H1 (cell line): ENCODE data around the gene HFE. TPM values are rescaled to one million over a fixed set of nuclear protein-coding genes. Genes with fewer than 3 reads are reported as not detected.
A peak's percentile ranks its signal among the peaks of the same experiment; 100 is the strongest.

Source experiments
- CTCF ChIA-PET: fragments of 300-600 bp; sonication (Branson Sonifier 250); formaldehyde crosslinking; loops from one replicate; lab custom pipeline; 2021; ENCODE audit not compliant: partially characterized antibody; lab: Charles Lee
- POLR2A ChIA-PET: fragments of 300-600 bp; sonication (Branson Sonifier 250); formaldehyde crosslinking; loops from one replicate; lab custom pipeline; 2021; ENCODE audit warnings: inconsistent platforms; ENCODE audit not compliant: partially characterized antibody; lab: Charles Lee
- DNase-seq, 2 experiments: peaks; one replicate each; pipeline versions ENCODE4 v3.0.0 to v3.0.0-alpha.2; 2010 to 2022; ENCODE audit warnings: low spot score in 2 of 2, low read depth in 1 of 2, mixed read lengths in 1 of 2
- FAIRE-seq: peaks from 2 replicates; lab custom pipeline; 2011; peaks lifted over from hg19 to GRCh38; lab: Jason Lieb, UNC
- H2AFZ ChIP-seq: 2 replicates; pipeline ENCODE4 v1.8.1; 2012; ENCODE audit warnings: low read length, inconsistent platforms
- H2AK5ac ChIP-seq: 2 replicates; pipeline ENCODE4 v1.6.1; 2013; ENCODE audit warnings: low read depth, low read length
- H2BK120ac ChIP-seq: replicated peaks from 2 replicates; pipeline ENCODE3; 2013; ENCODE audit warnings: low read depth, low read length, inconsistent platforms
- H2BK12ac ChIP-seq: 2 replicates; pipeline ENCODE4 v1.6.1; 2013; ENCODE audit warnings: low read depth, low read length
- H2BK15ac ChIP-seq: 2 replicates; pipeline ENCODE4 v1.6.1; 2013; ENCODE audit warnings: low read length
- H2BK20ac ChIP-seq: 2 replicates; pipeline ENCODE4 v1.6.1; 2013; ENCODE audit warnings: low read length
- H2BK5ac ChIP-seq: 2 replicates; pipeline ENCODE4 v1.6.1; 2013; ENCODE audit warnings: low read depth, low read length
- H3K14ac ChIP-seq: 2 replicates; pipeline ENCODE4 v1.6.1; 2013; ENCODE audit warnings: inconsistent platforms; ENCODE audit not compliant: insufficient read length
- H3K18ac ChIP-seq: 2 replicates; pipeline ENCODE4 v1.6.1; 2013; ENCODE audit warnings: low read length; ENCODE audit errors: extremely low read depth
- H3K23ac ChIP-seq: 2 replicates; pipeline ENCODE4 v1.6.1; 2013; ENCODE audit warnings: inconsistent platforms; ENCODE audit not compliant: insufficient read length
- H3K23me2 ChIP-seq: 2 replicates; pipeline ENCODE4 v1.6.1; 2013; ENCODE audit warnings: low read depth, low read length
- H3K27ac ChIP-seq: 2 replicates; pipeline ENCODE4 v1.6.1; 2011; ENCODE audit warnings: low read depth, low read length, inconsistent platforms
- H3K27me3 ChIP-seq, 4 experiments: replicated peaks in 1 of 4; 1 replicate in 1 of 4; 2 replicates in 3 of 4; pipeline versions ENCODE4 v1.6.1 to v1.8.1; 2011 to 2013; ENCODE audit warnings: low read length in 3 of 4, mild to moderate bottlenecking in 3 of 4, inconsistent platforms in 2 of 4, mixed read lengths in 2 of 4, moderate library complexity in 1 of 4; ENCODE audit not compliant: control insufficient read depth in 3 of 4, insufficient read depth in 3 of 4; ENCODE audit errors: extremely low read depth in 1 of 4
- H3K36me3 ChIP-seq, 4 experiments: 2 replicates each; pipeline versions ENCODE4 v1.6.1 to v1.8.1; 2011 to 2013; ENCODE audit warnings: mild to moderate bottlenecking in 4 of 4, low read length in 3 of 4, moderate library complexity in 2 of 4, control low read depth in 1 of 4, inconsistent platforms in 1 of 4; ENCODE audit not compliant: insufficient read depth in 4 of 4, control insufficient read depth in 2 of 4
- H3K4ac ChIP-seq: replicated peaks from 2 replicates; pipeline ENCODE3; 2013; ENCODE audit warnings: low read length, low read depth, mixed read lengths, inconsistent platforms; ENCODE audit not compliant: insufficient read length
- H3K4me1 ChIP-seq, 4 experiments: replicated peaks in 1 of 4; 1 replicate in 1 of 4; 2 replicates in 3 of 4; pipeline versions ENCODE4 v1.6.1 to v1.8.1; 2011 to 2013; ENCODE audit warnings: low read length in 3 of 4, inconsistent platforms in 2 of 4, mixed read lengths in 1 of 4; ENCODE audit not compliant: insufficient read depth in 4 of 4, control insufficient read depth in 3 of 4
- H3K4me2 ChIP-seq, 2 experiments: 2 replicates each; pipeline versions ENCODE4 v1.6.1 to v1.8.1; 2011 to 2013; ENCODE audit warnings: low read depth in 2 of 2, low read length in 2 of 2, control low read depth in 1 of 2, inconsistent platforms in 1 of 2, mild to moderate bottlenecking in 1 of 2; ENCODE audit not compliant: insufficient read depth in 1 of 2
- H3K4me3 ChIP-seq, 4 experiments: fragments of 200-600, 300-600 bp in 1 of 4; sonication (generic), shearing (Covaris generic), sonication (Bioruptor Twin) in 1 of 4; 2 replicates each; pipeline versions ENCODE4 v1.5.1 to v1.8.1; 2011 to 2016; ENCODE audit warnings: low read length in 4 of 4, low read depth in 3 of 4, control low read depth in 2 of 4, inconsistent platforms in 2 of 4, mild to moderate bottlenecking in 2 of 4, mixed read lengths in 1 of 4, moderate library complexity in 1 of 4; ENCODE audit not compliant: insufficient read depth in 2 of 4; ENCODE audit errors: extremely low read depth in 1 of 4
- H3K56ac ChIP-seq: replicated peaks from 2 replicates; pipeline ENCODE3; 2013; ENCODE audit warnings: low read depth, mild to moderate bottlenecking, mixed read lengths, low read length, inconsistent platforms; ENCODE audit not compliant: insufficient read length
- H3K79me1 ChIP-seq: 2 replicates; pipeline ENCODE4 v1.6.1; 2013; ENCODE audit warnings: low read depth, low read length, control low read depth
- H3K79me2 ChIP-seq, 2 experiments: 2 replicates each; pipeline versions ENCODE4 v1.6.1 to v1.8.1; 2012 to 2013; ENCODE audit warnings: low read length in 2 of 2, mild to moderate bottlenecking in 2 of 2, inconsistent platforms in 1 of 2; ENCODE audit not compliant: insufficient read depth in 2 of 2, control insufficient read depth in 1 of 2
- H3K9ac ChIP-seq, 4 experiments: replicated peaks in 1 of 4; 1 replicate in 1 of 4; 2 replicates in 3 of 4; pipeline versions ENCODE4 v1.6.1 to v1.8.1; 2011 to 2013; ENCODE audit warnings: low read depth in 3 of 4, low read length in 3 of 4, control low read depth in 2 of 4, mild to moderate bottlenecking in 2 of 4, moderate library complexity in 2 of 4, inconsistent platforms in 1 of 4; ENCODE audit errors: extremely low read depth in 1 of 4
- H3K9me3 ChIP-seq, 2 experiments: 2 replicates each; pipeline versions ENCODE4 v1.6.1 to v1.8.1; 2012 to 2013; ENCODE audit warnings: mild to moderate bottlenecking in 2 of 2, moderate library complexity in 2 of 2, control low read depth in 1 of 2, inconsistent platforms in 1 of 2, low read depth in 1 of 2, low read length in 1 of 2, mixed read lengths in 1 of 2; ENCODE audit not compliant: insufficient read depth in 2 of 2
- H4K20me1 ChIP-seq, 2 experiments: replicated peaks in 1 of 2; 2 replicates each; pipeline versions ENCODE3 to v1.8.1; 2011 to 2013; ENCODE audit warnings: inconsistent platforms in 2 of 2, low read length in 2 of 2, mild to moderate bottlenecking in 1 of 2; ENCODE audit not compliant: insufficient read depth in 2 of 2, control insufficient read depth in 1 of 2
- H4K5ac ChIP-seq: 2 replicates; pipeline ENCODE4 v1.6.1; 2013; ENCODE audit warnings: low read length, low read depth, mixed read lengths, inconsistent platforms; ENCODE audit not compliant: insufficient read length
- H4K8ac ChIP-seq: 2 replicates; pipeline ENCODE4 v1.8.0; 2013; ENCODE audit warnings: mild to moderate bottlenecking, moderate library complexity, low read length, inconsistent platforms; ENCODE audit not compliant: insufficient read depth; ENCODE audit errors: extremely low read depth
- H4K91ac ChIP-seq: replicated peaks from 2 replicates; pipeline ENCODE3; 2013; ENCODE audit warnings: low read length, mixed read lengths, inconsistent platforms; ENCODE audit not compliant: insufficient read length
- BACH1 ChIP-seq: IDR thresholded peaks from 2 replicates; pipeline ENCODE4 v1.6.1; 2012; ENCODE audit warnings: low read length, improper control_type of control experiment
- CTCF ChIP-seq, 3 experiments: IDR thresholded peaks; 1 replicate in 2 of 3; 2 replicates in 1 of 3; pipeline versions ENCODE4 v1.5.1 to v1.6.1; 2011; ENCODE audit warnings: low read length in 3 of 3, mild to moderate bottlenecking in 3 of 3, inconsistent platforms in 2 of 3, low read depth in 1 of 3, moderate library complexity in 1 of 3; ENCODE audit not compliant: insufficient read depth in 1 of 3; ENCODE audit errors: control extremely low read depth in 1 of 3
- MAFK ChIP-seq: IDR thresholded peaks from 2 replicates; pipeline ENCODE4 v1.6.1; 2012; ENCODE audit warnings: low read depth, mild to moderate bottlenecking, improper control_type of control experiment, low read length
- NRF1 ChIP-seq: IDR thresholded peaks from 2 replicates; pipeline ENCODE4 v1.6.1; 2011; ENCODE audit warnings: mild to moderate bottlenecking, low read depth, low read length, improper control_type of control experiment
- RAD21 ChIP-seq, 2 experiments: IDR thresholded peaks in 1 of 2; conservative IDR thresholded peaks in 1 of 2; 2 replicates each; pipeline ENCODE4 v1.6.1; 2011; ENCODE audit warnings: low read depth in 2 of 2, low read length in 2 of 2, improper control_type of control experiment in 1 of 2, inconsistent platforms in 1 of 2, mild to moderate bottlenecking in 1 of 2, moderate library complexity in 1 of 2
- RFX5 ChIP-seq: IDR thresholded peaks from 2 replicates; pipeline ENCODE4 v1.6.1; 2011; ENCODE audit warnings: low read depth, low read length, improper control_type of control experiment, borderline replicate concordance
- RNF2 ChIP-seq: fragments of 200-900, 300-1000 bp; sonication (generic); IDR thresholded peaks from 2 replicates; pipeline ENCODE4 v1.7.1; 2016; ENCODE audit warnings: borderline replicate concordance, low read depth, mild to moderate bottlenecking, antibody characterized with exemption, low read length; ENCODE audit not compliant: poor library complexity, severe bottlenecking; ENCODE audit errors: missing control alignments
- SIX5 ChIP-seq: IDR thresholded peaks from 2 replicates; pipeline ENCODE4 v1.6.1; 2011; ENCODE audit warnings: mild to moderate bottlenecking, low read depth, low read length
- TBP ChIP-seq: IDR thresholded peaks from 2 replicates; pipeline ENCODE4 v1.6.1; 2011; ENCODE audit warnings: low read depth, low read length, improper control_type of control experiment
- YY1 ChIP-seq: IDR thresholded peaks from 2 replicates; pipeline ENCODE4 v1.6.1; 2011; ENCODE audit warnings: low read depth, mild to moderate bottlenecking, low read length
- WGBS, 2 experiments: shearing (Covaris generic) in 1 of 2; methylation state at CpG; one replicate each; pipeline versions ENCODE4 v1.1.6 to v1.1.7; 2013 to 2015; ENCODE audit warnings: low lambda C conversion rate in 2 of 2, mixed read lengths in 2 of 2, inconsistent platforms in 1 of 2, low coverage in 1 of 2, missing lambda C conversion rate in 1 of 2; ENCODE audit not compliant: insufficient replicate concordance in 2 of 2, insufficient coverage in 1 of 2, insufficient read length in 1 of 2; ENCODE audit errors: extremely low coverage in 1 of 2, missing lambda C conversion rate in 1 of 2; 5-methylcytosine and 5-hydroxymethylcytosine counted together
- polyA plus RNA-seq, 7 experiments: library from polyadenylated mRNA; depleted of rRNA in 3 of 7; stranded (reverse) in 5 of 7; unstranded in 2 of 7; fragments of >200 nt in 5 of 7; fragments of 200-250 nt in 2 of 7; gene quantifications; 1 replicate in 5 of 7; 2 replicates in 1 of 7; 4 replicates in 1 of 7; pipeline versions ENCODE4 v1.2.1 to v1.2.3, GENCODE V29; 2011 to 2013; ENCODE audit warnings: missing spikeins in 2 of 7, mixed read lengths in 2 of 7
- total RNA-seq: library from RNA; stranded (reverse); fragmentation: NEBNext Ultra II Directional; extraction: Animal tissue kit (Norgen Biotek cat#: 25700); gene quantifications from 2 replicates; pipeline ENCODE4 v1.2.1, GENCODE V29; 2021

The HFE gene
- total and polyA plus RNA-seq, 2 of the 8 experiments (the other 6 are each of a cell fraction or from before 2014, with no cell fraction given) = 1.6 to 2.0 TPM

- WGBS, 2 experiments = 11% methylated on average over 4 of the region's 4 CpGs; no CpG with 5 or more reads in 1 of the 2 experiments
- H3K4me3 ChIP-seq = no peak overlapping the region
- H2AFZ ChIP-seq = no peak overlapping the region
Observed at GRCh38 chr6:26065952-26066380, 21.3 kb upstream of the HFE start.

More at GRCh38 chr6:26065952-26066380, 21.3 kb upstream of the HFE start:
- no peaks in the 10 kb centered on the region for H3K27me3 ChIP-seq
- no peak overlapping the region for H2BK5ac ChIP-seq
- H2BK120ac ChIP-seq = no peak overlapping the region
- no peaks in the 10 kb centered on the region for H4K20me1 ChIP-seq
- H3K4me1 ChIP-seq = no peaks in the 10 kb centered on the region
- CTCF ChIA-PET = interaction anchor here (0.8 to 18.5 kb wide), 12 partner anchors 12 to 150 kb away, joined by 3 to 481 read pairs (median 3); partner anchors contain the start of gene HFE
- no peak overlapping the region for H4K91ac ChIP-seq
- H3K27ac ChIP-seq = no peak overlapping the region
- no peak overlapping the region for H3K4me2 ChIP-seq
- no peak overlapping the region for H4K8ac ChIP-seq
- H3K9me3 ChIP-seq = no peaks in the 10 kb centered on the region
- H3K14ac ChIP-seq = no peak overlapping the region
- POLR2A ChIA-PET = interaction anchor here (1.3 to 43.5 kb wide), 4 partner anchors 21 to 92 kb away, joined by 6 to 1982 read pairs (median 13); partner anchors contain the start of gene HFE
- no peak overlapping the region for H2BK12ac ChIP-seq
- H2BK20ac ChIP-seq = no peak overlapping the region
- H3K23ac ChIP-seq = no peak overlapping the region
- FAIRE-seq (peak; percentile 88), DNase-seq (no peak)
- no peak overlapping the region for H3K4ac ChIP-seq
- no peak overlapping the region for H3K56ac ChIP-seq
- H3K79me2 ChIP-seq = no peaks in the 10 kb centered on the region
- H2BK15ac ChIP-seq = no peak overlapping the region
- H3K36me3 ChIP-seq = no peaks in the 10 kb centered on the region
- peak; percentile 83 for TF ChIP-seq MAFK
- peak; percentile 87 to 92 for TF ChIP-seq RAD21 (IDR thresholded peaks at IDR 0.05 in 1 of 2, conservative IDR thresholded peaks at IDR 0.05 in 1 of 2; ENCODE audit: low read depth in 2 of 2, low read length in 2 of 2)
- 0 out of 2 replicates have a peak, but pooled peaks have one; percentile 13 for TF ChIP-seq RFX5
- peak; percentile 47; the same call in 1 of the 2 replicates for TF ChIP-seq YY1
- TF ChIP-seq RNF2 = no peak
- TF ChIP-seq TBP = no peak
- TF ChIP-seq NRF1 = no peak
- TF ChIP-seq SIX5 = no peak
- peak; percentile 94 for TF ChIP-seq BACH1
- TF ChIP-seq CTCF (IDR thresholded peaks at IDR 0.05; ENCODE audit: control extremely low read depth in 1 of 3, insufficient read depth in 1 of 3, low read depth in 1 of 3, low read length in 3 of 3) = peak; percentile 22 to 88 (median 77)
- TF ChIP-seq, all 59 proteins: peak for 6
- H4K5ac ChIP-seq = no peak overlapping the region
- no peaks in the 10 kb centered on the region for H3K79me1 ChIP-seq
- H3K18ac ChIP-seq = no peak overlapping the region
- no peak overlapping the region for H2AK5ac ChIP-seq
- no peaks in the 10 kb centered on the region for H3K23me2 ChIP-seq
- no peak overlapping the region for H3K9ac ChIP-seq
